Measurements from ENCODE around the gene DUXA.

Gene DUXA

DNA sequence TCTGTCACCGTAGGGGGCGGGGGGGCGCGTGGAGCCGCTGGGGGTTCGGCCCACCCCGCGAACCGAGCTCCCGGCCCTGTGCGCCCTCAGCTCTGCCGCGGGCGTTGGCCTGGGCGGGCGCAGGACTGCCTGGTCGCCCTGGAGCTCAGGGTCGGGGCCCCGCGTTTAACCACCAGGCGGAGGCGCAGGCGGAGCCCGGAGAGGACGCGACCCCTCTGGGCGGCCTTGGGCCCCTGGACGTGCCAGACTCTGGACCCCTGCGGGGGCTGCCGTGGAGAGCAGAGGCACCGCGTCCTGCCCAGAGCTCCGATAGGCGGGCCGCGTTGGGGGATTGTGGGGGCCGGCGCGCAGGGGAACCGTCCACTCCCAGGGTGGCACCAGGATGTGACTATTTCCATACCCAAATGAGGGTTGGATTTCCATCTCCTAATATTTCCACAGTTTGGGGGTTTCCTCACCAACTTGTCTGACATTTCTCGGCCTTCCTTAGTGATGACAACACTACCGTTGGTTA lies 60.5 kb downstream of the DUXA start:
- intact Hi-C loops (cut with DNase I): no loop called here
- DNase-seq: no peak

DNA sequence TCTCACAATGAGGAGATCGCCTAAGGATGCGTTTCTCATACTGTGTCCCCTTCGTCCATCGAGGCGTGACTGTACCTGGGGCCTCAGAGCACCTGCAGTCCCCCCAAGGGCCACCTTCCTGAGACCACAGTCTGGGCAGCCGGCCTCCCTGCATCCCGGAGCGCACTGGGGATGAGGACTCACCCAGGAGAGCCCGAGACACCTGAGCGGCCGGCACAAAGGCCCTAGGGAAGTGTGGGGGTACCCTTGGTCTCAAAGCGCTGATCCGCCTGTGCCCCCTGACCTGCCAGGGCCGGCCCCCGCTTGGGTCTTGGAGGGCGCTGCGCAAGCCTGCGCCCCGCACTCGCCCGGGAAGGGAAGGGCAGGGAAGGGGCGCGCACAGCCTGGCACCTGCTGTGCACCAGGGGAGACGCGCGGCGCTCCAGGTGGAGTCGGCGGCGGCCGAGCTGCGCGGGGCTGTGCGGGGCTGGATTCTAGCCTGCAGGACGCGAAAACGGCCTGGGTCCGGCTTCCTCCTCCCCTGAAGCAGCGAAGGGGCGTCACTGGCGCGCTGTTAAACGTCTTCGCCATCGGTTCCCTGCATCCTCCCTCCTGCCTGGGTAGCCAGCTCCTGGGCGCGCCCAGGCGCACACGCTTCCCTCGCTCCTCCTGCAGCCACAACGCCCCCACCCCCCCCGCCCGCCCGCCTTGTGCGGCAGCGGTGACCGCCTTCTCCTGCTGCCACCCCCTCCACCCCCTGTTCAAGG lies 61.1 kb downstream of the DUXA start:
- intact Hi-C loops (cut with DNase I): no loop called here
- DNase-seq: no peak
